Stomach smooth muscle (tissue), 2 donors: Measurements from ENCODE around the gene PIP5KL1.
A peak's percentile ranks its signal among the peaks of the same experiment; 100 is the strongest.

Source experiments
- H3K27ac ChIP-seq: one replicate; pipeline ENCODE4 v1.7.0; 2013; ENCODE audit warnings: mild to moderate bottlenecking, low read length, inconsistent platforms
- H3K27me3 ChIP-seq, 2 donors: one replicate each; pipeline ENCODE4 v1.7.0; 2013; ENCODE audit warnings: low read length in 2 of 2; ENCODE audit not compliant: insufficient read depth in 2 of 2, control insufficient read depth in 1 of 2
- H3K36me3 ChIP-seq, 2 donors: one replicate each; pipeline ENCODE4 v1.7.0; 2013; ENCODE audit warnings: low read length in 2 of 2; ENCODE audit not compliant: control insufficient read depth in 2 of 2, insufficient read depth in 2 of 2
- H3K4me1 ChIP-seq: one replicate; pipeline ENCODE4 v1.7.0; 2013; ENCODE audit warnings: low read length; ENCODE audit not compliant: control insufficient read depth, insufficient read depth
- H3K4me3 ChIP-seq, 2 donors: one replicate each; pipeline ENCODE4 v1.7.0; 2013; ENCODE audit warnings: low read length in 2 of 2
- H3K9ac ChIP-seq, 2 donors: one replicate each; pipeline ENCODE4 v1.7.0; 2013; ENCODE audit warnings: low read length in 2 of 2, mild to moderate bottlenecking in 1 of 2
- H3K9me3 ChIP-seq, 2 donors: one replicate each; pipeline ENCODE4 v1.7.0; 2013; ENCODE audit warnings: low read length in 2 of 2; ENCODE audit not compliant: control insufficient read depth in 2 of 2
- donor health status: healthy.
- donor health status: Pancreatic carcinoma.

PIP5KL1 gene

GRCh38 chr9:127876026-127876763, 54.4 kb downstream of the PIP5KL1 start:
- H3K9ac ChIP-seq, result peak overlapping the region; percentile 67 to 74
- H3K9me3 ChIP-seq, result no peaks in the 10 kb centered on the region
- peak overlapping the region; percentile 24 for H3K27ac ChIP-seq
- H3K4me1 ChIP-seq, result peaks cover 49% of the 10 kb centered on the region
- H3K27me3 ChIP-seq, result no peaks in the 10 kb centered on the region
- peaks cover under 1 to 10% of the 10 kb centered on the region in 2 donors for H3K36me3 ChIP-seq
- H3K4me3 ChIP-seq, result peak overlapping the region; percentile 86 to 91

GRCh38 chr9:127875306-127875966, 55.1 kb downstream of the PIP5KL1 start:
- peaks cover 7 to 18% of the 10 kb centered on the region in 2 donors for H3K36me3 ChIP-seq
- no peaks in the 10 kb centered on the region for H3K27me3 ChIP-seq
- H3K27ac ChIP-seq, result peak overlapping the region; percentile 24
- no peaks in the 10 kb centered on the region for H3K9me3 ChIP-seq
- H3K4me1 ChIP-seq, result peaks cover 49% of the 10 kb centered on the region
- H3K4me3 ChIP-seq, result peak overlapping the region in 1 of 2 donors; percentile 86
- H3K9ac ChIP-seq, result peak overlapping the region; percentile 21 to 41

GRCh38 chr9:127874301-127875221, 56.0 kb downstream of the PIP5KL1 start:
- Histone ChIP-seq H3K9ac (peak overlapping the region; percentile 36 to 50), H3K4me3 (peak overlapping the region; percentile 22 to 49), H3K9me3 (no peaks in the 10 kb centered on the region), H3K27me3 (no peaks in the 10 kb centered on the region), H3K4me1 (peaks cover 51% of the 10 kb centered on the region), H3K36me3 (peaks cover 7 to 19% of the 10 kb centered on the region in 2 donors), H3K27ac (peak overlapping the region; percentile 31)

- Histone ChIP-seq H3K4me1 (peaks cover 51% of the 10 kb centered on the region), H3K36me3 (peaks cover 7 to 26% of the 10 kb centered on the region in 2 donors), H3K9me3 (no peaks in the 10 kb centered on the region), H3K9ac (peak overlapping the region in 1 of 2 donors; percentile 50), H3K27ac (peak overlapping the region; percentile 31), H3K27me3 (no peaks in the 10 kb centered on the region), H3K4me3 (peak overlapping the region; percentile 22 to 49)
Measured at GRCh38 chr9:127873886-127874285, 56.7 kb downstream of the PIP5KL1 start.

- Histone ChIP-seq H3K9me3 (no peaks in the 10 kb centered on the region), H3K9ac (no peak overlapping the region), H3K36me3 (peaks cover 8 to 29% of the 10 kb centered on the region in 2 donors), H3K4me1 (peaks cover 48% of the 10 kb centered on the region), H3K27ac (peak overlapping the region; percentile 31), H3K4me3 (no peak overlapping the region), H3K27me3 (no peaks in the 10 kb centered on the region)
Measured at GRCh38 chr9:127873223-127873691, 57.3 kb downstream of the PIP5KL1 start.

- H3K36me3 ChIP-seq, result peaks cover 12 to 34% of the 10 kb centered on the region in 2 donors
- no peak overlapping the region for H3K4me3 ChIP-seq
- no peaks in the 10 kb centered on the region for H3K27me3 ChIP-seq
- no peak overlapping the region for H3K27ac ChIP-seq
- H3K9me3 ChIP-seq, result no peaks in the 10 kb centered on the region
- H3K4me1 ChIP-seq, result peaks cover 41% of the 10 kb centered on the region
- no peak overlapping the region for H3K9ac ChIP-seq
Measured at GRCh38 chr9:127872369-127873222, 58.0 kb downstream of the PIP5KL1 start.

GRCh38 chr9:127871531-127871930, 59.0 kb downstream of the PIP5KL1 start:
- peaks cover 12 to 37% of the 10 kb centered on the region in 2 donors for H3K36me3 ChIP-seq
- no peak overlapping the region for H3K27ac ChIP-seq
- no peaks in the 10 kb centered on the region for H3K9me3 ChIP-seq
- no peaks in the 10 kb centered on the region for H3K27me3 ChIP-seq
- no peak overlapping the region for H3K9ac ChIP-seq
- H3K4me1 ChIP-seq, result peaks cover 35% of the 10 kb centered on the region
- H3K4me3 ChIP-seq, result no peak overlapping the region

- H3K4me1 ChIP-seq, result peaks cover 28% of the 10 kb centered on the region
- H3K9me3 ChIP-seq, result no peaks in the 10 kb centered on the region
- H3K27ac ChIP-seq, result no peak overlapping the region
- peaks cover 12 to 37% of the 10 kb centered on the region in 2 donors for H3K36me3 ChIP-seq
- H3K27me3 ChIP-seq, result no peaks in the 10 kb centered on the region
- no peak overlapping the region for H3K4me3 ChIP-seq
- no peak overlapping the region for H3K9ac ChIP-seq
Measured at GRCh38 chr9:127870887-127871286, 59.7 kb downstream of the PIP5KL1 start.
